Measurements from ENCODE around the gene BTN2A1.
"Not testable (repeated sequence)": the region's sequence is repeated elsewhere in the genome, so short reads cannot be mapped to it uniquely, and the experiment has no call there.

The BTN2A1 gene

DNA sequence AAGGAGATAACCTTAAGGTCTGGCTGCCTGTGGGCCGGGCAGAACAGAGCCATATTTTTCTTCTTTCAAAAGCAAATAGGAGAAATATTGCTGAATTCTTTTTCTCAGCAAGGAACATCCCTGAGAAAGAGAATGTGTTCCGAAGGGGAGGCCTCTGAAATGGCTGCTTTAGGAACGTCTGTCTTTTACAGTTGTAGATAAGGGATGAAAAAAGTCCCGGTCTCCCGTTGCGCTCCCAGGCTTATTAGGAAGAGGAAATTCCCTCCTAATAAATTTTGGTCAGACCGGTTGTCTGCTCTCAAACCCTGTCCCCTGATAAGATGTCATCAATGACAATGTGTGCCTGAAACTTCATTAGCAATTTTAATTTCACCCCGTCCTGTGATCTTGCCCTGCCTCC is 24.1 kb upstream of the BTN2A1 start:
- DNase-seq, result not testable (repeated sequence)

DNA sequence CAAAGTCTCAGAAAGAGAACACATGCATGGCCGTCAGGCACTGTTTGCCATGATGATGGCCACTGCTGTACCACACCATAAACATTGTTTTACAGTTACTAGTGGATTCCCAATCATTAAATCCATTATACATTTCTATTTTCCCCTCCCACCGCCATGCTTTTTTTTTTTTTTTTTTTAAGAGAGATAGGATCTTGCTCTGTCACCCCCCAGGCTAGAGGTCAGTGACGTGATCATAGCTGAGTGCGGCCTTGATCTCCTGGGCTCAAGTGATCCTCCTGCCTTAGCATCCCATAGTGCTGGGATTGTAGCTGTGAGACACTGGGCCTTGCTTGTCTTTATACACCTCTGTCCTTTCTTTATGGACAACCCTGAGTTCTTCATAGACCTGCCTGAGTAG is 21.7 kb upstream of the BTN2A1 start:
- DNase-seq, result no peak

DNA sequence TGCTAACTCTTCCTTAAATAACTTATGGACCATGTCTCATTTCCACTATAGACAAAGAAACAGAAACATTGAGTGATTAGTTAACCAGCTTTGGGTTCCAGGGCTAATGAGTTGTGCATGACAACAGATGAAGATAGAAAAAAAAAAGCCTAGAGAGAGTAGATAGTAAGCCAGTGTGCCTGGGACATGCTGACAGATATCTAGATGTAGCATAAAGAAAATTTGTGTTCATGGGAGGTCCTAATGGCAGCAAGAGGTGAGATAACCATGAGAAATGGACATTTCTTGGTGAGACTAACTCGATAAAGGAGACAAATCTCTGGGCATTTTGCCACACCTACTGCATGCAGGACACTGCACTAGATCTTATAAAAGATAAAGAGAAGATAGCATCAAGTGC is 20.2 kb upstream of the BTN2A1 start:
- DNase-seq, result no peak

- no peak for DNase-seq
Measured at GRCh38 chr6:26438000-26438399, 19.8 kb upstream of the BTN2A1 start.

DNA sequence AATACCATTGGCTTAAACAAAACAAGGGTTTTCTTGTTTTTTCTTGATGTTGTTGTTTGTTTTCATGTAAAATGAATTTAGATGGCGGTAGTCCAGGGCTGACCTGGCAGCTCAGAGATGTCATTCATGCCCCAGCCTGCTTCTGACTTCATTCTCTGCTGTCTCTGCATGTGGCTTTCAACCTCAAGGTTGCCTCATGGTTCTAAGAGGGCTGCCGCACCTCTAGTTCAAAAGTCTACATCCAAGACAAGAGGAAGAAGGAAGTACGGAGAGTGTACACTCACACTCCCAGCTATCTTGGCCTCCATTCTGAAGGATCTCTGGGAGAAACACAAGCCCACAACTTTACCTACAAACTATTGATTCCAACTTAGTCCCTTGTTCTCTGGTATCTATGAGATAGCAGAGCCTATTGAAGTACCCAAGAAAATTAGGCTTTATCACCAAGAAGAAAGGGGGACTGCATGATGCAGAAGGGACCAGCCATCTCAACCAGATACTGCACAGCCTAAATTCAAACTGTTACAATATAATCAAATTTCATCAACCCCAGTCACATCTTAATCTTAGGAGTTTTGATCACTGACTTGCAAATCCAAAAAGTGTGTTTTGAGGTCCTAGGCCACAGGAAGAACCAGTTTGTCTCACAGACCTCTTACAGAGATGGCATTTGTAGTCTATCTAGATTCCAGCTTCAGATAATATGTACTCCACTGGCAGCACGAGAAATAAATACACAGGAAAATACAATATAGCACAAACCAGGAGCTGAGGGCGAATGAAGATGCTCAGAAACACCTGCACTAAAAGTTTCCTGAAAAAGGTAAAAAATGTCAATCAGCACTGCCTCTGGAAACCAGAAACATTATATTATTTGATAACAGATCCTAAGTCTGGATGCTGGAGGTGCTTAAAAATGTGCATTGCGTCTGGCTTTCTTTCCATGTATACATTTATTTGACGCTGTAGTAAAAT is 18.3 kb upstream of the BTN2A1 start:
- no peak for DNase-seq

DNA sequence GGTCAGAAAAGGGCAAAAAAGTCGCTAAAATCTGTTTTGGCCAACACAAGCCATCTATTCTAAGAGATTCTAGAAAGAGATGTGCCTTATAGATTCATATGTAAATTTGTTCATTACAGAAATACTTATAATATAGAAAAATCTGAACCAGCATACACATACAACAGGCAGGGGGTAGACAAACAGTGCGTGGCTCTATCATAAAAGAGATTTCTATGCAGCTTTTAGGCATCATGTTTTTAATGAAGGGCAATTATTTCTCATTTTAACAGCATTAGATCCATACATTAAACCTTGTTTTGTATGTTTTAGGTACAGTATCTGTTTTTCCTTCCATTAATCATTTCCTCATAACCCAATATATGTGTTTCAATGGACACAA is 16.8 kb upstream of the BTN2A1 start:
- no peak for DNase-seq

GRCh38 chr6:26441977-26442376 is 15.8 kb upstream of the BTN2A1 start:
- DNase-seq, result no peak

GRCh38 chr6:26445934-26446667 is 11.7 kb upstream of the BTN2A1 start:
- DNase-seq, result no peak

DNA sequence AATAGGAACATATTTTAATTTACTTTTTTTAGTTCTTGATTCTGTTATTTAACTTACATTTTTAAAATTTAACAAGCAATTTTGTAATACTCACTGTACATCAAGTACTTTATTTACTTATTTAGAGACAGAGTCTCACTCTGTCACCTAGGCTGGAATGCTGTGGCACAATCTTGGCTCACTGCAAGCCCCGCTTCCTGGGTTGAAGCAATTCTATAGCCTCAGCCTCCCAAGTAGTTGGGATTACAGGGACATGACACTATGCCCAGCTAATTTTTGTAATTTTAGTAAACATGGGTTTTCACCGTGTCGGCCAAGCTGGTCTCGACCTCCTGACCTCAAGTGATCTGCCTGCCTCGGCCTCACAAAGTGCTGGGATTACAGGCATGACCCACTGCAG is 10.5 kb upstream of the BTN2A1 start:
- no peak for DNase-seq

GRCh38 chr6:26450240-26450639 is 7.5 kb upstream of the BTN2A1 start:
- DNase-seq, result no peak

GRCh38 chr6:26452631-26453235 is 5.0 kb upstream of the BTN2A1 start:
- no peak for DNase-seq

DNA sequence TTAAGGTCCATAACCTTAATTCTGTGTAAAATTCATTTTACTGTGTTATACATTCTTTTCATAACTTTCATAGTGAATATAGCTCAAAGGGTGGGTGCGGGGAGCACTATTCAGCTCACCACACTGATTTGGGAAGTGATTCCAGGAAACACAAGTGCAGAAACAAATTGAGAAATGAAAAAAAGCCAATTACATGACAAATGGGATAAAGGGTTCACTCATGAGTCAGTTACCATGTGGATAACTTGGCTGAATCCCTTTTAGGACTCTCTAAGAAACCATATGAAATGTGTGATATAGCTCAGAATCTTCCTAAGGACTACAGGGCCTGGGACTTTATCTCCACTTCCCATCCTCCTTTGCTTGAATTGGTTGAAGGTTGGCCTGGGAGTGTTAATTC is 3.1 kb upstream of the BTN2A1 start:
- DNase-seq, result no peak

- DNase-seq, result no peak
Measured at GRCh38 chr6:26455357-26455970, 2.3 kb upstream of the BTN2A1 start.

DNA sequence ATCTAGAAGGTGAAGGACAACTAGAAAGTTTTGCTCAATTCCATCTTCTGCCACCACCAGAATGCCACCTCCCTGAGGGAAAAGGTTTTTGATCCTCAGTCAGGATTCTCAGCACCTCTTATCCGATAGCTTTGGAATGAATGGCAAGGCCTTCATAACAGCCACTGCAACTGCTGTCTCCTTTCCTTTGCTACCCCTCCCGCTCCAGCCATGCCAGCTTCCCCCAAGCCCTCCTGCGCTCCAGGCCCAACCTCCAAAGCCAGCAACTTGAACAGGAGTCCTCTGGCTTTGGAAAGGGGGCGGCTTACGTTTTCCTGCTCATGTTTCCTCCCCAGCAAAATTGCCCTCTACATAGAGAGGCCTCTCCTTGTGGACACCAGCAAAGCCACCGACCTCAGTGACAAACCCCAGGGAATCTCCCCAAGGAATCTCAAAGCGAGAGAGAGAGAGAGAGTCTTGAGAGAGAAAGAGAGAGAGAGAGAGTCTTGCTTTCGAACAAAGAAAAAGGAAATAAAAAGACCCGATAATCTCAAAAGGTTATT is 420 bp upstream of the BTN2A1 start:
- DNase-seq, result peak; percentile 5

GRCh38 chr6:26459023-26459810 is 1.5 kb downstream of the BTN2A1 start:
- no peak for DNase-seq

DNA sequence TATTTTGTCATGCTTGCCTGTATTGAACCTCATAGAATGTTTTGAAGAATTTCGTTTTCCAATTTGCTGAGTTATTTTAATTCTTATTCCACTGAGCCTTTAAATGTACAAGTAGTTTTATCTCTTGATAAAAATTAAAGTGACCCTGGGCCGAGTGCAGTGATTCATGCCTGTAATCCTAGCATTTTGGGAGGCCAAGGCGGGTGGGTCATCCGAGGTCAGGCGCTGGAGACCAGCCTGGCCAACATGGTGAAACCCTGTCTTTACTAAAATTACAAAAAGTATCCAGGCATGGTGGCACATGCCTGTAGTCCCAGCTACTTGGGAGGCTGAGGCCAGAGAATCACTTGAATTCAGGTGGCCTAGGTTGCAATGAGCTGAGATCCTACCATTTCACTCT is 3.6 kb downstream of the BTN2A1 start:
- not testable (repeated sequence) for DNase-seq

DNA sequence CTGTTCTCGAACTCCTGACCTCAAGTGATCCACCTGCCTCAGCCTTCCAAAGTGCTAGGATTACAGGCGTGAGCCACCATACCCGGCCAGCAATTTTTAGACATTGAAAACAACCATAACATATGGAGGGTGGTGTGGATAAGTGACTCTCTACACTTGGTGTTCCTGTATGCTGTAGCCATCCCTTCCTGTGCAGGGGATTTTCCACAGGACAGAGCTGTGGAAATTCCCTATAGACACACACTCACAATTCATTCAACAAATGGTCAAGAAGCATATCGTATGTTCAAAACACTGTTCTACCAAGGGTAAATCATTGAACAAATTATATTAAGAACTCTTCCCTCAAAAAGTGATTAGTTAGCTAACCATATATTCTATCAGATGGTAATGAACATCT is 6.3 kb downstream of the BTN2A1 start:
- no peak for DNase-seq

- no peak for DNase-seq
Measured at GRCh38 chr6:26464416-26465131, 6.8 kb downstream of the BTN2A1 start.

DNA sequence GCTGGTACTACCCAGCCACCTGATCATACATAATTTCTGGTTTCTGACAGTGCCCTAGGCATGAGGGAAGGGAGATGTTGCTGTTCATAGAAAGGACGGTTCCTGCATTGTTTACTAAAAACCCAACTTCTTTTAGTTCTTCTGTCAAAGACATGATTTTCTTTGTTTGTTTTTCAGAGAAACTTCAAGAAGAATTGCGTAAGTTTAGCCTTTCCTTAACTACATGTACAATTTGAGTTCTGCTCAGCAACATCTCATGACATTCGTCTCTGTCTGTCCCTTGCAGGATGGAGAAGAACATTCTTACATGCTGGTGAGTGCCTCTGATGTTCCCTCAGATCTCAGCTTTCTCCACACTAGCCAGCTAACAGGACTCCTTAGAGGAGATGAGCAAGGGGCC is 8.0 kb downstream of the BTN2A1 start:
- no peak for DNase-seq

DNA sequence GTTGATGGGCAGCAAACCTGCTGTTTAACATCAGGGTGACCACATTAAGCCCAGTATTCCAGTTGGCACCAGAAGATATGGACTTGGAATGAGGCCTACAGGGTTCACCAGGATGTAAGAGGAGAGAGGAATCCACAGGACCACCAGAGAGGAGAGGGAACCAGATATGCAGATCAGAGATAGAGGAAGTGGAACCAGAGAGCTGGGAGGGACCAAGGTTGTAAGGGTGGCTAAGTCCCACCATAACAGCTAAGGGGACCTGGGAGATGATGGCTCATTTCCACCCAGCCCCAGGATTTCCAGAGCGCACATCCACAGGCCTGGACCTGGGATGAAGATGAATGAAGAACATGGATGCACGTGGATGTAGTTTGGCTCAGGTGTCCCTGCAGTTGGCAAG is 11.1 kb downstream of the BTN2A1 start:
- no peak for DNase-seq

GRCh38 chr6:26470643-26471042 is 12.9 kb downstream of the BTN2A1 start:
- DNase-seq, result no peak

GRCh38 chr6:26471970-26472369 is 14.2 kb downstream of the BTN2A1 start:
- no peak for DNase-seq
